GM21529 (cell line): ENCODE data around the gene SUPV3L1.
"Not testable (repeated sequence)": the region's sequence is repeated elsewhere in the genome, so short reads cannot be mapped to it uniquely, and the experiment has no call there.

ENCODE experiments used
- ATAC-seq: cut with Tn5 transposase; IDR thresholded peaks from one replicate; pipeline ENCODE4 v1.9.1; 2021; ENCODE audit not compliant: unreplicated experiment

Gene SUPV3L1

DNA sequence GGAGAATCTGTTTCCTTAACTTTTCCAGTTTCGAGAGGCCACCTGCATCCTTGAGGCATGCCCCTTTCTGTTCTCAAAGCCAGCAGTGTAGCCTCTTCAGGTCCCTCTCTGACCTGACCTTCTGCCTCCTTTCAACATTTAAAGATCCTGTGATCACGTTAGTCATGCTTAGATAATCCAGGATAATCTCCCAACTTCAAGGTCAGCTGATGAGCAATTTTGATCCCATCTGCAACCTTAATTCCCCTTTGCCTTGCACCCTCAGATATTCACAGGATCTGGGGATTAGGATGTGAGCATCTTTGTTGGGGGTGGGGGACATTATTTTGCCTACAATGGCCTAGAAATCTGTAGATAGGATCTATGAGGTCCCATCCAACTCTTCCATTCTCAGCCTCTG is 48.1 kb downstream of the SUPV3L1 start:
- no peak for ATAC-seq

DNA sequence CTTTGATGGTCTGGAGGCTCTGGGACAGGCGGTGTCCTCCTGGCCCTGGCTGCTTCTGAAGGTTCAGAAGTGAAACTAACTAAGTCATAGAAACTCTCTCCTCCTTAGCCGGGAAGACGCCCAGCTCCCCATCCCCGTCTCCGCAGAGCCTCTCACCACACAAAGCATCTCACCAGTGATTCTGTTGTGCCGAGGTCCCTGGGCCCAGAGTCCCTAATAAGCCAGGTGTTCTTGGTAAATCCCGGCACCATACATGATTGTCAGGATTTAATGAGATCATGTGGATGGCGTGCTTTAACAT is 49.5 kb downstream of the SUPV3L1 start:
- ATAC-seq, result no peak

DNA sequence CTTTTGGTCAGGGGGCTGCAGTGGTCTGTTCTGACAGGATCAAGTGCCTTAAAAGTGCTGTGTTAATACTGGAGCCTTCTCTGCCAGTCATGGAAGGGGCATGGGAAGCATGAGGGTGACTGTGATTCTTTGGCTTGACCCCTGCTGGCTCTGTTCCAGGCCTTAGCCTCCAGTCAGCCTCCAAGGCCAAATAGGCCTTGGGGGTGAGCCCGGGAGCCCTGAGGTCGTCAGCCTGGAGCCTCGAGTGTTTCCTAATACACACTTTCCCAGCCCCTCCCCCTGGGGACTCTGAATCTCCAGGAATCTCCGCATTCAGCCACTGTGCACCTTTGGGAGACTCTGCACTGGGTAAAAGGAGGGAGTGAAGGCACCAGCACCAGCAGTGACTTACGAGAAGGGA is 50.1 kb downstream of the SUPV3L1 start:
- no peak for ATAC-seq

DNA sequence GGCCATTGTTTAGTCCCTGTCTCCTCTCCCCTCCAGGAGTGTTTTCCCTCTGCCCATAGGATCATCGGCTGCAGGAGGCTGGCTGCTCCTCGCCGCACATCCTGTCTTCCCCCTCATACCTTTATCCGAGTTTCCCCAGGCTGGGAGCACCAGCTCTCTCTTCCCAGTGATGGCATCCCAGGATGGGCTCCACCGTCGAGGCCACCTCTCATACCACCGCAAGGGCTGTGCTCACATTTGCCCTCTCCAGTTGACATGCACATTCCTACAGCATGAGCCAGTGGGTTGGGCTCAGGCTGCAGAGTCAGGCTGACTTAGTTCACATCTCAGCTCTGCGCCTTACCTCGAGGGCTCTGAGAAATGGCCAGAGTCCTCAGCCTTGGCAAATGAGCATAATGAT is 52.2 kb downstream of the SUPV3L1 start:
- ATAC-seq, result no peak

DNA sequence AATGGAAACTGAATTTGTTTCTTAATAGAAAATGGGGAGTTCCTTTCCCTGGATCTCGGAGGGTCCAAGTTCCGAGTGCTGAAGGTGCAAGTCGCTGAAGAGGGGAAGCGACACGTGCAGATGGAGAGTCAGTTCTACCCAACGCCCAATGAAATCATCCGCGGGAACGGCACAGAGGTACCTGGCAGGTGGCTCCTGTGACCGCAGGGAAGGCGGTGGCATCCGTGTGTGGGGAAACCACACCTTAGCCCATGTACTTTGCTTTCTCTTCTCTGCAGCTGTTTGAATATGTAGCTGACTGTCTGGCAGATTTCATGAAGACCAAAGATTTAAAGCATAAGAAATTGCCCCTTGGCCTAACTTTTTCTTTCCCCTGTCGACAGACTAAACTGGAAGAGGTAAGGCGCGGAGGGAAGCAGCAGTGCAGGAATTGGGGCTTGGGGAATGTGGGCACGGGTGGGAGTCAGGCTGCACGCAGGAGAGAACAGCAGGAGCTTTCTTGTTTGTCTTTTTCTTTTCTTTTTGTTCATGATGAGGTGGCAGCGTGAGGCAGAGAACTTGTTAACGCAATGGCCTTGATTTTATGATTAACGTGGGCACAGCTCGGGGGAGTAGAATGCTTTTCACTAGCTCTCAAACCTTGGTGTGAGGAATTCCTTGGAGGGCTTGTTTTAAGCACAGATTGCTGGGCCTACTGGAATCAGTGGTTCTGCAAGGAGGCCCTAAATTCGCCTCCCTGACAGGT is 52.9 kb downstream of the SUPV3L1 start:
- ATAC-seq, result no peak

DNA sequence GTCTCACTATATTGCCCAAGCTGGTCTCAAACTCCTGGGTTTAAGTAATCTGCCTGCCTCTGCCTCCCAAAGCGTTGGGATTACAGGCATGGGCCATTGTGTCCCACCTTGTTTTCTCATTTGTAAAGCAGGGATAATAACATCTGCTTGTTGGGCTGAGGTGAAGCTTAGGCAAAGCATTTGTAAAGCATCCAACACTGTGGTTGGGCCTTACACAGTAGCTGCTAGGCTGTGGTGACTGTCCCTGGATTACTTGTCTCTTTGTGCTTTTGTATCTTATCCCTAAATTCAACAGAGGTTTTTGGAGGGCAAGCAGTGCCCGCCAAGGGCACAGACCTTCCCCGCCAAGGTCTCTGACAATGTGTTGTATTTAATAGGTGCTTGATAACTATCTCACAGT is 54.4 kb downstream of the SUPV3L1 start:
- no peak for ATAC-seq

DNA sequence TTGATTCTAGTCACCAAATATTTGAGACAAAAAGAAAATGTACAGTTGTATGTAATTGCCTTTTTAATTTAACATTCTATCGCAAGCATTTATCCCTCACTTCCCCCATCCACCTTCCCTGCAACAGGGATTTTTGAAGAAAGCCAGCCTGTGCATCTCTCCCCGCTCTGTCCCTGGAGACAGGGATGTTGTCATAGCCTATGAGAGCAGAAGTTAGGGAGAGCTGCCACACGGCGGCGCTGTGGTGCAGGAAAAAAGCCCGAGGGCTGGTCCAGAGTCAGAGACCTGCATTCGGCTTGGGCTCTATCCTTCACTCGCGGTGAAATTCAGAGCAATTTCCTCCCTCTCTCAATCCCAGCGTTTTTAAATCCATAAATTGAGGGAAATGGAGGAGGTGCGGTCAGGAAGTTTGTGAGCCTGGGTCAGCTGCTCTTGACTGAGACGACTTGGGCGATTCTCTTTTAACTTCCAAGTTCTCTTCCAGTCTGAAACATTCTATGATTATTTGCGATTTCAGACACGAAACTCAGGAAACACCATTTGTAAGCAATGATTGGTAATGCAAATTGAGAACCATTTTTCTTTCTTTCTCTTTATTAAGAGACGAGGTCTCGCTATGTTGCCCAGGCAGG is 57.6 kb downstream of the SUPV3L1 start:
- peak; percentile 98 for ATAC-seq

DNA sequence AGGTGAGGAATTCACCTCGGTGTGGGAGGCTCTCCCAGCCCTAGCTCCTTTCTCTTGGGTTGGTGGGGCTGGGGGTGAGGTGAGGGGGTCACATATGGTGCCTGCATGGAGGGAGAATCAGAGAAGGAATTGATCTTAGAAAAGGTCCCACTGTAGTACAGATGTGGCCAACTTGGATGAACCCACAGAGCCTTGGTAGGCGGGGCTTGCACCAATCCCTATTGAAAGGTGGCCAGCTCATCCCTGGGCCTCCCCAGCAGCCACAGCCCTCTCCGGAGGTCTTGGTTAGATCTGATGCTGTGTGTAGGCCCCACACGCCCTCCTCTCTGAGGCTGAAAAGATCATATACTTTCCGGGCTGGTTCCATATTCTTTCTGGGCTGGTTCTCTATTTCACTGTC is 59.1 kb downstream of the SUPV3L1 start:
- ATAC-seq, result no peak

DNA sequence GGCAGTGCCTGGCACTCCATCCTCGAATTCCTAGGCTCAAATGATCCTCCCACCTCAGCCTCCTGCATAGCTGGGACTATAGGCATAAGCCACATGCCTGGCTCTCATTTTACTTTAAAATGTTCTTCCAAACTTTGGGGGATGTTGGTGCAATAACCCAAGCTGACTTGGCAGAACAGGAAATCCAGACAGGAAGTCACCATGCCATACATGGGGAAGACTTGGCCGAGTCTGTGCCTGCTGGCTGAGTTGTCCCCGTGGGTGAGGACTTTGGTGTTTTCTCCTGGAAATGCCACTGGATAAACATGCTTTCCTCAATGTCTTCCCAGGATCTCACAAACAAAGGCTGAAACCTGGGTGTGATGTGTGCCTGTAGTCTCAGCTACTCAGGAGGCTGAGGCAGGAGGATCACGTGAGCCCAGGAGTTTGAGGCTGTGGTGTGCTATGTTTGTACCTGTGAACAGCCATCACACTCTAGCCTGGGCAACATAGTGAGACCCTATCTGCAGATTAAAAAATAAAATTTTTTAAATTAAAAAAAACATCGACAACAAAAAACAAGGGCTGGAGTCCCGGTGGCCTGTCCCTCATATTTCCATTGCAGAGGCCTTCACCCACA is 59.9 kb downstream of the SUPV3L1 start:
- no peak for ATAC-seq

DNA sequence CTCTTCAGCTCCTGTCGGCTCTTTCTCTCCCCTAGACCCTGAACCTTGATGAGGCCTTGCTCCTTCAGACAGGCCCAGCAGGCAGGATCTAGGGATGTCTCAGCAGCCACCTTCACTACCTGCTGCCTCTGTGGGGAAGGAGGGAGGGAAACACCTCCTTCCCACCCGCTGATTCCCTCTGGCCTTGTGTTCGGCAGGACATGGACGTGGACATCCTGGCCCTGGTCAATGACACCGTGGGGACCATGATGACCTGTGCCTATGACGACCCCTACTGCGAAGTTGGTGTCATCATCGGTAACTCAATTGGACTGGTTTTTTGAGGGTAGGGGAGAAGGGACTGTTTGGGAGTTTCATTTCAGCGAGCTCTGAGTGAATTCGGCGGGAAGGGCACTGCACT is 60.4 kb downstream of the SUPV3L1 start:
- no peak for ATAC-seq

DNA sequence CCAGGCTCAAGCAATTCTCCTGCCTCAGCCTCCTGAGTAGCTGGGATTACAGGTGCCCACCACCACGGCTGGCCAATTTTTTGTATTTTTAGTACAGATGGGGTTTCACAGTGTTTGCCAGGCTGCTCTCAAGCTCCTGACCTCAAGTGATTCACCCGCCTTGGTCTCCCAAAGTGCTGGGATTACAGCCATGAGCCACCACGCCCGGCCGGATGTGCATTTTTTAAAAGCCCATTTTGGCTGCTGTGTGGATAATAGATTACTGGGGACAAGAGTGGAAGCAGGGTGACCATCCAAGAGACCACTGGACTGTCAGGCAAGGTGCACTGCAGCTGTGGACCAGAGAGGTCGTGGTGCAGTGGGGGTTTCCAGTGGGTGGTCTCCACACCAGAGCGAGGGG is 61.5 kb downstream of the SUPV3L1 start:
- no peak for ATAC-seq

DNA sequence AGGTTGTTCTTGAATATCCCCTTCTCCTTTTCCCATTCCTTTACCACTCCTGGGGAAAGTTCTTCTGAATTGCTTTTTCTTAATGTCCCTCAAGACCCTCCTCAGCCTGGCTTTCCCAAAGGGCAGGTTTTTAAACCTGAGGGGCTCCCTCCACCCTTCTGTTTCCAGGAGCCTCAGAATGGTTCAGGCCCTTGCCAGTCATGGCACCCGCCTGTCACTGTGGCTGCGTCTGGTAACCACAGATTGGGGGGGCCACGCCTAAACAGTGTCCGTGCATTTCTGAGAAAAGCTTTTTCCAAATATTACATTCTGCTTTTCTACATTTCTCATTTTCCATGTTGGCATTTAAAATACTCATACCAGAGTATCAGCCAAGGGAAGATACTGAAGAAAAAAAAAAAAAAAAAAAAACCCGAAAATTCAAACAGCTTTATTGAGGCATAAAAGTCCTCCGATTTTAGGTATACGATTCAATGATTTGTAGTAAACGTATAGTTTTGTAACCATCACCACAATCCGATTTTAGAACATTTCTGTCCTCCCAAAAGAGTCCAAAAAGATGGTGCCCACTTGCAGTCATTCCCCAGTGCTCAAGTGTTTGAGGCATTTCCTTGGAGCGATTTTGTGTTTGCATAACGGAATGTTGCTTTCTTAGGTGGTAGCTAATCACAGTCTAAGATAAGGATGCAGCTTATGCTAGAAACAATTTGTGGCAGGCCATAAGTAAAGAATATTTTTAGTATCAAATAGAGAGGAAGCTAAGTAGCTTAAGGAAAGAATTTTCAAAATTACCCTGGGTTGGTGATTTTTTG is 62.2 kb downstream of the SUPV3L1 start:
- no peak for ATAC-seq

DNA sequence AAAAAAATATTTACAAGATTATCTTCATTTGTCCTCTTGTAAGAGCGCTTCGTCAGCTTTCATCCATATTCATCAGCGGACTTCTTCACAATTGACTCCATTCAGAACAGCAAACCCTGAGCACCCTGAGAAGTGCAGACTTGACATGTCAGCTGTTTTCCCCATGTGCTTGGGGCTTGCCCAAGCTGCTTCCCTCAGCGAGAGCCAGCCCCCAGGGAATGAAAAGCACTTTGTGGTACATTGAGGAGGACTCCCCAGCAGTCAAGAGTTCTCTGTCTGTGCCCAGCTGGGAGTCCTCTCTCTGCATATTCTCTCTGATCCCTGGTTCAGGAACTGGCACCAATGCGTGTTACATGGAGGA is 62.8 kb downstream of the SUPV3L1 start:
- no peak for ATAC-seq

DNA sequence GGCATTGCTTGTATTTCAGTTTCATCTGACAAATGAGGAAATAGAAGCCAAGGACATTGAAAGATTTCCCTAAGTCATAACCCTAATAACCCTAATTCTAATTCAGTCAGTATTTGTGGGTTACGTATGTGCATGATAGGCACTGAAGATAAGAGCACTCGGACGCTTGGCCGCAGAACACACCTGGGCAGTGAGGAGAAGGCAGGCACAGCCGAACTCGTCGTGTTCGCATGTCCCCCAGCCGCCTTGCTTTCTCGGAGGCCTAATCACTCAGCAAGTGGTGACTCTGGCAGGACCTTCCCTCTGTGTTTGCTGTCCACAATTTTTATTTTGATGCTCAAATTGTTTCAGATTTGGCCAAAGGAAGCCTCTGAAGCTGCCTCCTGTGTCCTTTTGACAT is 63.8 kb downstream of the SUPV3L1 start:
- ATAC-seq, result no peak

DNA sequence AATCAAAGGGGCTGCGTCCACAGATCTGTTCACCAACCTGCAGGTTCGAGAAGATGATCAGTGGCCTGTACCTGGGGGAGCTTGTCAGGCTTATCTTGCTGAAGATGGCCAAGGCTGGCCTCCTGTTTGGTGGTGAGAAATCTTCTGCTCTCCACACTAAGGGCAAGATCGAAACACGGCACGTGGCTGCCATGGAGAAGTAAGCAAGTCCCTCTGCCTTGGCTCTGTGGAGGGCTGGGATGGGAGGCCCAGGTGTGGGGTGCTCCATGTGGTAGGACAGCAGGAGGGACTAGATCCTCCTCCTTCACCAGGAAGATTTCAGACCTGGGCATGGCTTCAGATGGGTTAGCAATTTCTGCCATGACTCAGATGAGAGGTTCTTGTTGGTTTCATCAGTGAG is 66.0 kb downstream of the SUPV3L1 start:
- no peak for ATAC-seq

DNA sequence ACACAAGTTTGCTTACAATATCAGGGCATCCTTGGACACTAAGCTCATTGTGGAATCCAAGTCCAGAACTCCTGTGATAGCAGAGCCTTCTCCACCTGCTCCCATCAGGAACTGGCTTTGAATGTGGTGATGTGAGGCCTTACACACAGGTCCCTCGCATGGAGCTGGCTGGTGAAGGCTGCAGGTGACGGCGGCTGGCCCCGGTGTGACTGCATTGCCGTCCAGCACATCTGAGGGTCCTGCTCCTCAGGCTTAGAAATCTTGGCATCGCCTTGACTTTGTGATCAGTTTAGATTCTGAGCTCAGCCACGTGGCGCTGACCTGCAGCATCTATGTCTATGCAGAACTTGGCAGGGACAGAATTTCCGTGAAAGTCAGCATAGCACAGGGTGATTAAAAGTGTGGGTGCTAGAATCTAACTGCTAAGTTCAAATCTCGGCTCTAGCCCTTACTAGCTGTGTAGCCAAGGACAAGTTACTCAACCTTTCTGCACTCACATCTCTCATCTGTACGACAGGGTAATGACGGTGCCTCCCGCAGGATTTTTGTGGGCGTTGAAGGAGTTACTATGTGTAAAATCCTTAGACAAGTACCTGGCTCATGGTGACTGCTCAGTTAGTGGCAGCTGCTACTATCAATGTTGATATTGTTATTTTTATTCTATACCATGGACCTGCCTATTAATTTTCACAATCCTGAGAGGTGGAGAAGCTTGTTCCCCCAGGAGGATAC is 66.7 kb downstream of the SUPV3L1 start:
- ATAC-seq, result no peak

DNA sequence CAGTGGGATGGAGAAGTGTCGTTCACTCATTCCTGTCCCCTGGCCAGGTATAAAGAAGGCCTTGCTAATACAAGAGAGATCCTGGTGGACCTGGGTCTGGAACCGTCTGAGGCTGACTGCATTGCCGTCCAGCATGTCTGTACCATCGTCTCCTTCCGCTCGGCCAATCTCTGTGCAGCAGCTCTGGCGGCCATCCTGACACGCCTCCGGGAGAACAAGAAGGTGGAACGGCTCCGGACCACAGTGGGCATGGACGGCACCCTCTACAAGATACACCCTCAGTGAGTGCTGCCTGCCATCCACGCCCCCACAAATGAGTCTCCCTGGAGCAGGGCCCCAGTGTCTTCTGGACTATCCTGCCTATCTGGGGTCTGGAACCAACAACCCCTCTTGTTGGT is 67.3 kb downstream of the SUPV3L1 start:
- no peak for ATAC-seq

DNA sequence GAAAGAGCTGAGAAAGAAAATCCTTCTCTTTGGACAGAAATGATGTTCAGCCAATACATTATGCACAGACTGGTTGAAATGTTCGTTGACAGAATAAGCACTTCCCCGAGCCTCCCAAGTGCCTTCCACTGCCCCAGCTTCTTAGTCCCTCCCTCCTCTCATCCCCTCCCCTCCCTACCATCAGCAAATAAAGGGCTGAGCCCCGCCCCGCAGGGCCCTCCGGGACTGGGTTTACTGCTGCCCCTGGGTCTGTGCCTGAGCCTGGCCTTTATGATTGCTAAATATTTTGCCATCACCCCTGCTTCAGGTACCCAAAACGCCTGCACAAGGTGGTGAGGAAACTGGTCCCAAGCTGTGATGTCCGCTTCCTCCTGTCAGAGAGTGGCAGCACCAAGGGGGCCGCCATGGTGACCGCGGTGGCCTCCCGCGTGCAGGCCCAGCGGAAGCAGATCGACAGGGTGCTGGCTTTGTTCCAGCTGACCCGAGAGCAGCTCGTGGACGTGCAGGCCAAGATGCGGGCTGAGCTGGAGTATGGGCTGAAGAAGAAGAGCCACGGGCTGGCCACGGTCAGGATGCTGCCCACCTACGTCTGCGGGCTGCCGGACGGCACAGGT is 68.2 kb downstream of the SUPV3L1 start:
- no peak for ATAC-seq

DNA sequence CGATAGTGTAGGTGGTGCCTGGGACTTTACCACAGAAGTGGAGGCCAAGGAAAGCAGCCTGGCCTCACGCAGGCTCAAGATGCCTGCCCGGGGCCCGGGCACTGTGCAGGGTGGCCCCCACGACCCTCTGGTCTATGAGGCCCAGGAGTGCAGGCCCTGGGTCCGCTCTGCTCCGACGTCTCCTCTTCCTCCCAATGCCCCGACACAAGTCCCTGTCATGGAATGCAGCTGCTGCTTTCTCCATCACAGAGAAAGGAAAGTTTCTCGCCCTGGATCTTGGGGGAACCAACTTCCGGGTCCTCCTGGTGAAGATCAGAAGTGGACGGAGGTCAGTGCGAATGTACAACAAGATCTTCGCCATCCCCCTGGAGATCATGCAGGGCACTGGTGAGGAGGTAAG is 70.0 kb downstream of the SUPV3L1 start:
- no peak for ATAC-seq

DNA sequence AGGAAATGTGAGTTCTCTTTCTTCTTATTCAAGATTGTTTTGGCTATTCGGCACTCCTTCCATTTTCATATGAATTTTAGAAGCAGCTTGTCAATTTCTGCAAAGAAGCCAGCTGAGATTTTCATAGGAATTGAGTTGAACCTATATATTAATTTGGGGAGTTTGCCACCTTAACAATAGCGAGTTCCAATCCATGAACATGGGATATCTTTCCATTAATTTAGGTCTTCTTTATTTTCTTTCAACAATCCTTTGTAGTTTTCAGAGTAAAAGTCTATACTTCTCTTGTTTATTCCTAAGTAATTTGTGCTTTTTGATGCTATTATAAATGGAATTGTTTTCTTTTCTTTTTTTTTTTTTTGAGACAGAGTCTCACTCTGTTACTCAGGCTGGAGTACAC is 71.4 kb downstream of the SUPV3L1 start:
- ATAC-seq, result not testable (repeated sequence)

DNA sequence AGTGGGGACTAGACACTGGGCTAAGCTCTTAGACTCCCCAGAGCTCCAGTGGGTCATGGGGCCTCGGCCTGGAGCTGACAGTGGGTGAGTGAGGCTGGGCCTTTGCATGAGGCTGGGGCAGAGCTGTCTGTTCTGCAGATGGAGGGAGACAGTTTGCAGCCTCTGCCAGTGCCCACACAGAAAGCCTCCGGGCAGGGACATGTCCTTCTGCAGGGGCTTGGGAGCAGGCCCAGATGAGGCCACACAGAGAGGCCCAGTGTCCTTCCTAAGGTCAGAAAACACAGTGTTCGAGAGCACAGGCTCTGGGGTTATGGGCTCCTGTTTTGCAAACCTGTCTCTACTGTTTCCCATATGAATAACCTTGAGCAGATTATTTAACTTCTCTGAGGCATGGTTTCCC is 73.1 kb downstream of the SUPV3L1 start:
- no peak for ATAC-seq
